ENCODE measurements around the gene SYNE1.

DNA sequence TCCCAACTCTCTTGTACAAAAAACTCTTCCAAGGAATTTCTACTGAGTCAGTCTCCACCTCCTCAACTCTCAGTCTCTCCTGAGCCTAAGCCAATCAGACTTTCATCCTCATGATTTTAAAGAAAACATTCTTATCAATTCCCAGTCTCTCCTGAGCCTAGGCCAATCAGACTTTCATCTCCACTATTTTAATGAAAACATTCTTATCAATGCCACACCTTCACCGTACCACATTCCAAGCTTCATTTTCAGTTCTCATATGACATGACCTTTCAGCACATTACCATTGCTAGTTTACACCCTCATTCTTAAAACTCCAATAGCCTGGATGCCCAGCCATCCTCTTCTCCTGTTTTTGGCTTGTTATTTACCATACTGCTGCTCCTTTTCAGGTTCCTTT, 42.5 kb downstream of the SYNE1 start:
- TF ChIP-seq, protein P1, sequence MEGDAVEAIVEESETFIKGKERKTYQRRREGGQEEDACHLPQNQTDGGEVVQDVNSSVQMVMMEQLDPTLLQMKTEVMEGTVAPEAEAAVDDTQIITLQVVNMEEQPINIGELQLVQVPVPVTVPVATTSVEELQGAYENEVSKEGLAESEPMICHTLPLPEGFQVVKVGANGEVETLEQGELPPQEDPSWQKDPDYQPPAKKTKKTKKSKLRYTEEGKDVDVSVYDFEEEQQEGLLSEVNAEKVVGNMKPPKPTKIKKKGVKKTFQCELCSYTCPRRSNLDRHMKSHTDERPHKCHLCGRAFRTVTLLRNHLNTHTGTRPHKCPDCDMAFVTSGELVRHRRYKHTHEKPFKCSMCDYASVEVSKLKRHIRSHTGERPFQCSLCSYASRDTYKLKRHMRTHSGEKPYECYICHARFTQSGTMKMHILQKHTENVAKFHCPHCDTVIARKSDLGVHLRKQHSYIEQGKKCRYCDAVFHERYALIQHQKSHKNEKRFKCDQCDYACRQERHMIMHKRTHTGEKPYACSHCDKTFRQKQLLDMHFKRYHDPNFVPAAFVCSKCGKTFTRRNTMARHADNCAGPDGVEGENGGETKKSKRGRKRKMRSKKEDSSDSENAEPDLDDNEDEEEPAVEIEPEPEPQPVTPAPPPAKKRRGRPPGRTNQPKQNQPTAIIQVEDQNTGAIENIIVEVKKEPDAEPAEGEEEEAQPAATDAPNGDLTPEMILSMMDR (IDR thresholded peaks at IDR 0.05): no peak
- no peak for TF ChIP-seq POLR2A (IDR thresholded peaks at IDR 0.05)
